Adrenal gland (tissue), 5 donors: Measurements from ENCODE around the gene PPP1R9B.

Experiments used
- CTCF ChIP-seq, 6 experiments: fragments of 450-650 bp in 4 of 6; fragments of 200-600 bp in 2 of 6; sonication (generic) in 1 of 6; IDR thresholded peaks; 1 replicate in 5 of 6; 2 replicates in 1 of 6; pipeline versions ENCODE4 v1.5.1 to v1.8.0; 2016 to 2021; ENCODE audit warnings: antibody characterized with exemption in 6 of 6, mild to moderate bottlenecking in 2 of 6, moderate library complexity in 1 of 6
- POLR2A ChIP-seq, 2 donors: fragments of 450-650 bp; IDR thresholded peaks; one replicate each; pipeline ENCODE4 v1.6.1; 2017; ENCODE audit warnings: antibody characterized with exemption in 2 of 2, mild to moderate bottlenecking in 2 of 2, moderate library complexity in 1 of 2
- donor health status: DM: no; HTN: no; CAD: no.

DNA sequence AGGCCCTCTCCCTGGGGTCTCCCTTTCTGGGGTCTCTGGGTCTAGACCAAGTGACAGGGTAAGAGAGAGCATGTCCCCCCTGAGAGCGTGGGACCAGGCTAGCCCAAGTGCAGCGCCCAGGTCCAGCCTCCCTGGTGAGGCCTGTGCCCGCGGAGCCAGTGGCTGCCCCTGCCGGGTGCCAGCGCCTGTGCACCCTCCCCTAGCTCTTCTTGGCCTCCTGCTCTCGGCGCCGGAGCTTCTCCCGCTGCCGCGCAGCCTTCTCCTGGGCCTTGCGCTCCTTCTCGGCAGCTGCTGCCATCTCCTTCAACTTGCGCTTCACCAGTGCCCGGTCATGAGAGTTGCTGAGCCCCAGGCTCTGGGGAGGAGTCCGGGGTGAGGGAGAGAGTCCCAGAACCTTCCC is 37.8 kb downstream of the PPP1R9B start:
- TF ChIP-seq POLR2A (IDR thresholded peaks at IDR 0.05): no peak
- TF ChIP-seq CTCF (IDR thresholded peaks at IDR 0.05): peak in 1 of 6 experiments; percentile 12
